Measurements from ENCODE around the gene PCK2. TPM values are rescaled to one million over a fixed set of nuclear protein-coding genes. Genes with fewer than 3 reads are reported as not detected.

The PCK2 gene
- total and polyA plus RNA-seq, 2 of the 13 experiments (the other 11 are each of a cell fraction or from before 2014, with no cell fraction given): 129 to 272 TPM

- peaks cover 40 to 57% of the 10 kb centered on the region in 2 experiments for H3K36me3 ChIP-seq (replicated peaks in 1 of 2; ENCODE audit: control insufficient read depth in 1 of 2, insufficient read depth in 2 of 2, low read length in 2 of 2)
- H3K79me2 ChIP-seq (ENCODE audit: insufficient read depth, low read length): peaks cover 3% of the 10 kb centered on the region
- BruUV-seq (replicated peaks): TSS peak; percentile 2
- H3K4me2 ChIP-seq (ENCODE audit: low read depth, low read length): no peak overlapping the region
- H3K4me3 ChIP-seq (replicated peaks in 1 of 3; ENCODE audit: insufficient read depth in 1 of 3, low read depth in 2 of 3, low read length in 3 of 3): no peak overlapping the region
- H3K4me1 ChIP-seq (ENCODE audit: insufficient read depth, low read length): peaks cover 47% of the 10 kb centered on the region
- no peaks in the 10 kb centered on the region; the same call in 1 of the 2 replicates for H3K9me3 ChIP-seq (ENCODE audit: low read length)
- in situ Hi-C loops (cut with HindIII; ENCODE audit: extremely low pct_ligation_motif_present, low pct_unique_long_range_greater_than_20kb): loop anchor here (25.0 kb wide), 1 partner anchor 1515 kb away; the partner anchor contains the start of genes ABHD4 and DAD1
- intact Hi-C loops (cut with micrococcal nuclease; ENCODE audit: unreplicated experiment): no loop called here
- ChIA-PET CTCF (ENCODE audit: low intra/inter-chr PET ratio, low total read pairs) (no interaction called here), POLR2A (interaction anchor here (0.6 to 14.4 kb wide), 10 partner anchors 4 to 341 kb away, joined by 3 to 594 read pairs (median 6); partner anchors contain the start of genes DCAF11, EMC9, IRF9 and NRL)
- no peak overlapping the region for H2AFZ ChIP-seq (ENCODE audit: low read length)
- ATAC-seq (no peak), FAIRE-seq (no peak), DNase-seq (ENCODE audit: low spot score) (no peak)
- no peaks in the 10 kb centered on the region for H4K20me1 ChIP-seq (ENCODE audit: insufficient read depth, low read length)
- H3K27me3 ChIP-seq (ENCODE audit: control insufficient read depth in 1 of 2, insufficient read depth in 2 of 2, low read length in 2 of 2): no peaks in the 10 kb centered on the region
- 95% methylated on average over 7 of the region's 7 CpGs for WGBS (ENCODE audit: low lambda C conversion rate)
- H3K9ac ChIP-seq (ENCODE audit: insufficient read depth, low read depth, low read length): no peak overlapping the region
- no peak overlapping the region for H3K27ac ChIP-seq (ENCODE audit: extremely low read length, insufficient read depth, low read length)
- peak; percentile 25; the same call in 1 of the 2 replicates for TF ChIP-seq SALL1 (CRISPR knock-in tag; IDR thresholded peaks at IDR 0.05)
- peak; percentile 55 for TF ChIP-seq ZNF883 (CRISPR knock-in tag; IDR thresholded peaks at IDR 0.05; ENCODE audit: not compliant biosample characterization)
- TF ChIP-seq ZBTB3 (CRISPR knock-in tag; IDR thresholded peaks at IDR 0.05; ENCODE audit: borderline replicate concordance, low read depth): no peak
- TF ChIP-seq SIN3B (IDR thresholded peaks at IDR 0.05; ENCODE audit: low read length): no peak
- no peak for TF ChIP-seq THAP7 (CRISPR knock-in tag; IDR thresholded peaks at IDR 0.05)
- no peak for TF ChIP-seq MYC (CRISPR knock-in tag; IDR thresholded peaks at IDR 0.05; ENCODE audit: borderline replicate concordance)
- no peak for TF ChIP-seq ZNF777 (CRISPR knock-in tag; IDR thresholded peaks at IDR 0.05)
- no peak for TF ChIP-seq ZNF224 (CRISPR knock-in tag; IDR thresholded peaks at IDR 0.05)
- no peak for TF ChIP-seq RXRB (CRISPR knock-in tag; IDR thresholded peaks at IDR 0.05; ENCODE audit: borderline replicate concordance)
- TF ChIP-seq EEA1 (CRISPR knock-in tag; IDR thresholded peaks at IDR 0.05; ENCODE audit: borderline replicate concordance): no peak
- TF ChIP-seq ZNF550 (CRISPR knock-in tag; IDR thresholded peaks at IDR 0.05; ENCODE audit: borderline replicate concordance): no peak
- peak; percentile 91 for TF ChIP-seq RBM22 (optimal IDR thresholded peaks at IDR 0.05; ENCODE audit: low read length)
- 0 out of 2 replicates have a peak, but pooled peaks have one; percentile 44 for TF ChIP-seq JUN (CRISPR knock-in tag; IDR thresholded peaks at IDR 0.05)
- no peak for TF ChIP-seq NFATC3 (CRISPR knock-in tag; IDR thresholded peaks at IDR 0.05)
- no peak for TF ChIP-seq ESRRA (CRISPR knock-in tag; IDR thresholded peaks at IDR 0.05; ENCODE audit: low read depth)
- 0 out of 2 replicates have a peak, but pooled peaks have one; percentile 51 for TF ChIP-seq ZNF274 (CRISPR knock-in tag; IDR thresholded peaks at IDR 0.05)
- TF ChIP-seq ZNF556 (CRISPR knock-in tag; IDR thresholded peaks at IDR 0.05; ENCODE audit: borderline replicate concordance): no peak
- peak; percentile 13 for TF ChIP-seq PCBP2 (optimal IDR thresholded peaks at IDR 0.05; ENCODE audit: low read depth, low read length, poor library complexity, severe bottlenecking)
- TF ChIP-seq ZNF788 (CRISPR knock-in tag; IDR thresholded peaks at IDR 0.05; ENCODE audit: borderline replicate concordance): 0 out of 2 replicates have a peak, but pooled peaks have one; percentile 49
- no peak for TF ChIP-seq NBN (conservative IDR thresholded peaks at IDR 0.05)
- peak; percentile 36 for TF ChIP-seq CCAR2 (optimal IDR thresholded peaks at IDR 0.05; ENCODE audit: low read depth, low read length)
- TF ChIP-seq POLR2G (IDR thresholded peaks at IDR 0.05; ENCODE audit: low read depth, low read length): peak; percentile 62; the same call in 1 of the 2 replicates
- no peak for TF ChIP-seq CERS6 (CRISPR knock-in tag; IDR thresholded peaks at IDR 0.05)
- peak; percentile 36; the same call in 1 of the 2 replicates for TF ChIP-seq ZNF598 (CRISPR knock-in tag; IDR thresholded peaks at IDR 0.05; ENCODE audit: borderline replicate concordance)
- TF ChIP-seq RORA (CRISPR knock-in tag; IDR thresholded peaks at IDR 0.05): no peak
Observed at GRCh38 chr14:24102357-24103048, 8.4 kb downstream of the PCK2 start.
